ENCODE results near the gene ADO.

The ADO gene

GRCh38 chr10:62818426-62819011 lies 14.0 kb downstream of the ADO start:
- no peak for DNase-seq (ENCODE audit: low read depth)

GRCh38 chr10:62819141-62819920 lies 14.8 kb downstream of the ADO start:
- peak; percentile 3 for DNase-seq (ENCODE audit: low read depth)

- no peak for DNase-seq (ENCODE audit: low read depth)
Measured at GRCh38 chr10:62820586-62820985, 16.1 kb downstream of the ADO start.

DNA sequence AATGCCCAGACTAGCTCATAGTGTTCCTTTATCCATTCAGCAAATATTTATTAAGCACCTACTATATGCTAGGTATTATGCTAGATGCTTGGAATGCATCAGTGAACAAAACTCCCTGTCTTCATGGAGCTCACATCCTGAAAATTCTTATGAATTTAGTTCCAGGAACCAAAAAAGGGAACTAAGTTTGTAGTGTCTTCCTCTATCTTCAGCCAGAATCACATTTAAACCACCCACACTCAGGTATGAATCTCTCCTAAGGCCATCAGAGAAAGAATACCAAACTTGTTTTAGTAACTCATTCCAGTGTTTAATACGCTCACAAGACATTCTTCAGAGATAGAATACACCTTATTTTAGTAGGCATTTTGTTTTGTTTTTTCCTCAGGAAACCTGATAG lies 21.8 kb downstream of the ADO start:
- no peak for DNase-seq (ENCODE audit: low read depth)

DNA sequence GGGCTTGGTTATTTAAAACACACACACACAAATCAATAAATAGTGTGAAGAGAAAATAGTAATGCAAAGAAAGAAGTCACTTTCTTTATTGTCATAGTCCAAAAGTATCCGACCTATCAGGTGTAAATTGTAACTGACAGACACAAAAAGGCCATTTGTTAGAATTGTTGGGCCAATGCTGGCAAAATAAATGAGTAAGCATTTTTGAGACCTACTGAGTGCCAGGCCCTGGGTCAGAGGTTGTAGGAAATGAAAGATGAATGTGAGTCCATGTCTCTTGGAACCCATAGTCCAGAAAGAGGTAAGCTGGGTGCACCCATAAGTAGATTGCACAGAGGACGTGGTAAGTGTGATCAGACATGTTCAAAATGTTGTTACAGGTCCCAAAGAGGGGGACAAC lies 25.1 kb downstream of the ADO start:
- no peak for DNase-seq (ENCODE audit: low read depth)

DNA sequence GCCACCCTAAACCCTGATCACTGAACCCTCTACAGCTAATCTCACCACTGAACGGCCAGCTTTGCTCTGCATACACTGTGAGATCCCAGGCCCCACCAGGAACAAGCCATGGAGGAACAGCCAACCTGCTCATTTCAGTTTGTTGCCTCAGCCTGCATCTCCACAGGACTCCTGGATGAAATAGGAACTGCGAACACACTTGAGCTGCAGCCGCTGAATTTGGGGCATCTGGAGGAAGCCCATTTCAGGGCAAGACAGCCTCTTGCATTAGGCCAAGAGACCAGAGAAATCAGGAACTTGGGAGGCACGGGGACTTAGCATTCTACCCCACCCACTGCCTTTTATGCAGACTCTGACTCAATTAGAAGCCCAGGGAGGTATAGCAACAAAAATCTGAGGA lies 26.2 kb downstream of the ADO start:
- no peak for DNase-seq (ENCODE audit: low read depth)

GRCh38 chr10:62831346-62831745 lies 26.8 kb downstream of the ADO start:
- peak; percentile 73 for DNase-seq (ENCODE audit: low read depth)

DNA sequence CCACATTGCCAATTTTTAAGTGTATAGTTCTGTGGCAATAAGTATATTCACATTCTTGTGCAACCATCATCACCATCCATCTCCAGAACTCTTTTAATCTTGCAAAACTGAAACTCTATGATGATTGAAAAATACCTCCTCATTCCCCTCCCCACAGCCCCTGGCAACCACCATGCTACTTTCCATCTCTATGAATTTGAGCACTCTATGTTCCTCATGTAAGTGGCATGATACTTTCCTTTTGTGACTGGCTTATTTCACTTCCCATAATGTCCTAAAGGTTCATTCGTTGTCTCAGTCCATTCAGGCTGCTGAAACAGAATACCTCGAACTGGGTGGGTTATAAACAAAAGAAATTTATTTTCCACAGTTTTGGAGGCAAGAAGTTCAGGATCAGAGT lies 35.1 kb downstream of the ADO start:
- DNase-seq (ENCODE audit: low read depth) = no peak

DNA sequence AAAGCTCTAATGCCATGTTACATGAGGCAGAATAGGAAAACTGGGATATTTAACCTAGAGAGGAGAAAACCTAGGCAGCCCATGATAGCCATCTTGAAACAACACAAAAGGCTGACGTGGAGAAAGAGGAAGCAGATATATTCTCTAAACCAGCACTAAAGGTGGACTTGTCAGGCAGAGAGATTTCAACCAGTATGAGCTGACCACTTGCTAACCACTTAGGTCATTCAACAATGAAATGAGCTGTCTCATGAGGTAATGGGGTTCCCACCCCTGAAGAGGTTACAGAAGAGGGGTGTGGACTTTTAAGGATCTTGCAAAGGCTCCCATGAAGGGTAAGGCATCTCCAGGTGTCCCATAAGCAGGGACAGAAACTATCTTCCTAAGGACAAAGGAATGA lies 38.5 kb downstream of the ADO start:
- no peak for DNase-seq (ENCODE audit: low read depth)

DNA sequence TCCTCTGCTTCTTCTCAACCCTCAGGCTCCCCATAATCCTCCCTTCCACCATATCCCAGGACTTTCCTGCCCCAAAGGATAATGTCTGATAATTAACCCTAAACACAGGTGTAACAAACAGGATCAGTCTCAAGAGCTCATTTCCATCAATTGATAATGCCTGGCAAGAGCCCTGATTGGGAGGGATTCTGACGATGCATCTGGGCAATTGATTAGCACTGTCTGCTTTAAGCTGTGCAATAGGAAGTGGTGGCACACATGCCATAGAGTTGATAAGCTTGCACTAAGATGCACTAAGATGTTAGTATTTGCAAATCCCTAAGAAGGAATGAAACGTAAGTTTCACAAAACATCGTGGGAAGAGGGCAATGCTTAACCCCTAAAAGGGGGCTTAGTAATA lies 39.1 kb downstream of the ADO start:
- no peak for DNase-seq (ENCODE audit: low read depth)

DNA sequence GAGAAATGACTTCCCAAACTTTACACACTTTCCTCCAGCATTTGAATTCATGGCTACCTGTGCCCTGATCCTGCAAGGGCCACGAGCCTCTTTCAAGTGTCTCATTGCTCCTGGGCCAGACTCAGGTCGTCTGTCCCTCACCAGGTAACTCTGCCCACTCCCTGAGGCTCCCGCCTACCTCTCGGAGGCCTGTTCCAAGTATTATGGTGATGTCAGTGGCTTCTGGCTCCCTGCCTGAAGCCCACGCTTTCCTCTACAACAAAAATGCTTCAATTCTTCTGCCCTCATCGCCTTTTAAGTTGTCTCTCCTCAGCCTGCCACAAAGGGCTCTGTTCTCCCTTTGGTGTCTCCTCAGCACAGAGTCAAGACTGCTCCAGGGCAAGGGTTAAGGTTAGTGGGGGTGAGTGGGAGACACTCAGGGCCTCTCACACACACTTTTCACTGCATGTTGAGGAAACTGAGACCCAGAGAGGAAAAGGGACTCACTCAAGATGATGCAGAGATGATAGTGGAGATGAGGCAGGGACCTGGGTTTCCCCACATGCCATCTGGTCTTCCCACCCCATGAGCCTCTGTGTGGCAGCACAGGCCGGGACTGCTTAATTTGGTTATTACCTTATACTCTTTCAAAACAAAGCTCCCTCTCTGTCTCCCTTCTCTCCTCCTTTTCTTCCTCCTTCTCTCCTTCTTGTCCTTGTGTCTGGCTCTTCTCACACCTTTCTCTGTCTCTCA lies 39.9 kb downstream of the ADO start:
- no peak for DNase-seq (ENCODE audit: low read depth)

GRCh38 chr10:62847433-62847832 lies 42.9 kb downstream of the ADO start:
- DNase-seq (ENCODE audit: low read depth) = no peak

DNA sequence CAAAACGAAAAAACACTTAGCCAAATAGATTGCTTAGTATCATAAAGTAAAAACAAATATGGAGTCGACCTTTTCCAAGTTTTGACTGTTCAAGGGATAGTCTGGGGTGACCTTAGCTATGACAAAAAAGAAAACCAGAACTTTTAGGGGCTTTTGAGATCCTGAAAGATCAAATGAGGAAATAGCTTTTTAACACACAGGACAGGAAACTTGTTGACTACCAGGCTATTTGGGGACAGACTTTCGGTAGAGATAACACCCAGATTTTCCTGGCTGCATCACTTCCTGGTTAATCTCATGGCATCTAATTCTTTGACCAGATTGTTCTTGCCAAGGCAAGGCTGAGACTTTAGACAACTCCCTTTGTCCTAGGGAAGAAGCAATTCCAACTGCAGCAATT lies 46.1 kb downstream of the ADO start:
- no peak for DNase-seq (ENCODE audit: low read depth)

DNA sequence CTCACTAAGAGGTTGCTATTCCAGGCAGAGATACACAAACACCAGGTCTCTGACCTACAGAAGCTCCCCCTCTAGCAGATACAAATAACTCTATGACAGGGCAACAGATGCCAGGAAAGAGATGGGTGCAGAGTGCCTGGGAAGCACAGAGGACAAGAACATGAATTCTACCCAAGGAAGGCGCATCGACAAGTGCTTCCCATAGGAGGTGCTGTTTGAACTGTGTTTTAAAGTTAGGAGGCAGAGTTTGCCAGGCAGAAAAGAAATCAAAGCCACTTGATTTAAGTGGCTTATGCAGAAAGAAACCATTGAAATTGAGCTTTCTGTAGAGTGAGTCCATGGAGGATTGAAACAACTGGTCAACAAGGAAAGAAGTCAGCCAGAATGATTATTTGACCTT lies 46.9 kb downstream of the ADO start:
- DNase-seq (ENCODE audit: low read depth) = peak; percentile 27

DNA sequence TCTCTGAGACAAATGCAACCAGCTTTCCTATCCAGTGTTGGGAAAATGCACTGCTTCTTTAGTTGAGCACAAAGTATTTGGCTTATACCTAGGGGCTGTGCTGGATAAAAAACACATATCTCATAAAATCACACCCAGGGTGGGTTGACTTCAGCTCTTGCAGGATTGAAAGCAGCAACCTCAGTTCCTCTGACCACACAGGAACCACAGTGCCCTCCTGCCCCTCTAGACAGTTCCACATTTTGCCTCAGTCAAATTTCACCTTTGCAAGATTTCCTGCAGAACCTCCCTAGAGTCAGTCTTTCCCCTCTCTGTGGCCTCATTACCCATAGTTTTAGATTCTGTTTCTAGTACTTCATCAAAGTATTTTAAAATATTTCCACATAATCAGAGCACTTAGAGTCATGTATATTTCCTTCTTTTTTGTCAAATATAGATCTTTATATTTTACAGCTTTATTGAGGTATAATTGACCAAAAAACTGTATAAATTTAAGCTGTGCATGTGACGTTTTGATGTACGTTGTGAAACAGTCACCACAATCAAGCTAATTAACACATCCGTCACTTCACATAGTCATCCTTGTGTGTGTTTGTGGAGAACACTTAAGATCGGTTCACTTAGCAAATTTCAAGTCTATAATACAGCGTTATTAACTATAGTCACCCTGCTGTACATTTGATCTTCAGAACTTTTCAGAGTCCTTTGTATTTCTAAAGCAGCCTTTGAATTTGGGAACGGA lies 48.6 kb downstream of the ADO start:
- no peak for DNase-seq (ENCODE audit: low read depth)

GRCh38 chr10:62853710-62854109 lies 49.2 kb downstream of the ADO start:
- no peak for DNase-seq (ENCODE audit: low read depth)

DNA sequence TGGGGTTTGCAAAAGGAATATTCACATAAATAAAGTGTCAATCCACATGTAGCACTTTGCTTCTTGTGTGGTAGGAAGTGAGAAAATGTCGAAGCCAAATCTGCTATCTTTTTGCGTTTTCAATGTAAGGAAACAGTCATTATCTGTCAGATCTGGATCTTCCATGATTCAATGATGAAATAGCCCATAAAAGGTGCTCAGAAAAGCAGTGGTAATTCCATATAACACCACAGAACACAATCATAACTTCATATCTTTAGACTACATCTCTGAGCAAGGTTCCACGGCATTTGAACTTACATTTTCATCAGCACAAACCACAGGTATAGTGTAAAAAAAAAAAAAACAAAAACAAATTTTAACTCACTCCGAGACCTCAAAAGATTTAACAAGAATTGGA lies 51.5 kb downstream of the ADO start:
- no peak for DNase-seq (ENCODE audit: low read depth)

Measured in ELR (cell line).